ENCODE results near the gene RAX.

DNA sequence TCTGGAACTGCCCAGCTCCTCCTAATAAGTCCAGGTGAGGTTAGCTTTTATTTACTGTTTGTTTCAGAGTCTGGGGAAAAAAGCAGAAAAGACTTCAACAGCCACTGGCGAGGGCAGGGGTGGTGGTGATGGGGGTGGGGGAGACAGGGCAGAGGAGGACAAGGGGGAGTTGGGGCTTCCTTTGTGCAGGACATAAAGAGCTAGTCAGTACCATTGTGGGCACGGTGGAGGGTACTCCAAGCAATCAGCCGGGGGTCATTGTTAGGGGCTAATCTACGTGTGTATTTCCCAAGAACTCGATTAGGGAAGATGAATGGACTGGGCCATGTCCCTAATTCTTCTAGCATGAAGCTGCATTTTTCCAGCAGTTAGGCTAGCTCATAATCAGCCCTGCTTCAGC lies 2.8 kb upstream of the RAX start:
- TF ChIP-seq, protein P1, sequence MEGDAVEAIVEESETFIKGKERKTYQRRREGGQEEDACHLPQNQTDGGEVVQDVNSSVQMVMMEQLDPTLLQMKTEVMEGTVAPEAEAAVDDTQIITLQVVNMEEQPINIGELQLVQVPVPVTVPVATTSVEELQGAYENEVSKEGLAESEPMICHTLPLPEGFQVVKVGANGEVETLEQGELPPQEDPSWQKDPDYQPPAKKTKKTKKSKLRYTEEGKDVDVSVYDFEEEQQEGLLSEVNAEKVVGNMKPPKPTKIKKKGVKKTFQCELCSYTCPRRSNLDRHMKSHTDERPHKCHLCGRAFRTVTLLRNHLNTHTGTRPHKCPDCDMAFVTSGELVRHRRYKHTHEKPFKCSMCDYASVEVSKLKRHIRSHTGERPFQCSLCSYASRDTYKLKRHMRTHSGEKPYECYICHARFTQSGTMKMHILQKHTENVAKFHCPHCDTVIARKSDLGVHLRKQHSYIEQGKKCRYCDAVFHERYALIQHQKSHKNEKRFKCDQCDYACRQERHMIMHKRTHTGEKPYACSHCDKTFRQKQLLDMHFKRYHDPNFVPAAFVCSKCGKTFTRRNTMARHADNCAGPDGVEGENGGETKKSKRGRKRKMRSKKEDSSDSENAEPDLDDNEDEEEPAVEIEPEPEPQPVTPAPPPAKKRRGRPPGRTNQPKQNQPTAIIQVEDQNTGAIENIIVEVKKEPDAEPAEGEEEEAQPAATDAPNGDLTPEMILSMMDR (IDR thresholded peaks at IDR 0.05) = no peak
- TF ChIP-seq POLR2A (IDR thresholded peaks at IDR 0.05) = no peak

Measured in Peyer's patch (tissue), 4 donors.